ENCODE data around the gene SUPT3H. TPM values are rescaled to one million over a fixed set of nuclear protein-coding genes. Genes with fewer than 3 reads are reported as not detected.

Gene SUPT3H
- total RNA-seq = 10 to 100 TPM; 13.6 to 14.4 TPM

DNA sequence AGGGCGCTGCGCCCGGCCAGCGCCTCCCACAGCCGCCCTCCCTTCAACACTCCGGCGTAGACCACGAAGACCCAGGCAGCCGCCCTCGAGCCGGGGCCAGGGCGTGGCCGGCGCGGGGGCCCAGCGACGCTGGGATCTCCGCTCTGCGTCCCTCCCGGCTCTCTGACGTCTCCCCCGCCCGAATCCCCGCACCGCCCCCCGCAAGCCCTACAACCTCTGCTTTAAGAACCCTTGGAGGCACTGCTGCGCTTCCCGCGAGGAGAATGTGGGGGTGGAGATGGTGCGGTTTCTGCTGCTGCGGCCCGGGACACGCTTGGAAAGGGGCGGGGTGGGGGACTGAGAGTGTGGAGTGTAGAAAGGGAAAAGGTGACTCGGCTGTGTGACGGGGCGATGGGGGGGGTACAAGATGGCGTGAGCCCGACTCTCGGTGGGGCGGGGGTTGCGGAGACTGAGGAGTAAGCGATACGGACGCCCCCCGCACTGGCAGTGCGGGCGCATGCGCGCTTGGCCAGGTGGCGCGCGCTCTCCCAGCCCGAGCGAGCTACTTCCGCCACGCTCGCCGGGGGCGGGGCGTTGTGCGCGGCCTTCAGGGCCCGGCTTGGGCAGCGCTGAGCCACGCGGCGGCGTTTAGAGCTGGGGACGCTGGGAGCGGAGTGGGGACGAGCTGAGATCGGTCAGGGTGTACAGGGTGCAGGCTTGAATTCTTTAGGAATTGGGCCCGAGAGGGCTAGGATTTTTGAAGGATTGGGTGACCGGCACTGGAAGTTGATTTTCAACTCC is at the start of gene SUPT3H:
Gene SUPT3H (minus strand): TSS at position 381 of the 780 bp plus-strand sequence.
- Mint-ChIP-seq H3K4me1 (peaks cover 28% of the 10 kb centered on the region), H3K9me3 (no peaks in the 10 kb centered on the region), H3K27me3 (no peaks in the 10 kb centered on the region), H3K36me3 (peaks cover 15% of the 10 kb centered on the region), H3K27ac (peak within 1 kb of the TSS; percentile 99), H3K4me3 (peak within 1 kb of the TSS; percentile 99)
- peak; percentile 98 for DNase-seq

DNA sequence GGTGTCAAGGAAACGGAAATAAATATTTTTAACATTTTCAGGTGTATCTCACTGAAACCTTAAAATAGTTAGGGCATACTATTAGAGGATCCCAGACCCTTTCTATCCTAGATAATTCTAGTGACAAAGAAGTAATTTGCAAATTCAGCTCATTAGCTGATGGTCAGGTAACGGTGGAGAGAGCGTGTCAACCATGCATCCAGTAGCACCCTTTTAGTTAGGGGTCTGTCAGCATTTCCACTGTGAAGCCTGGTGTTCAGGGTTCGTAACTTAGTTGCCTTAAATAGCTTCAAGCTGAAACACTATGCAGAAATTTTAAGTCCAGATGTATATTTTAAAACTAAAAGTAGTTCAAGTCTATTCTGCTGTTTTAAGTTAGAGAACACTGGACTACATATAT is 48.5 kb upstream of the SUPT3H start:
- H3K27ac Mint-ChIP-seq = no peak overlapping the region
- no peaks in the 10 kb centered on the region for H3K27me3 Mint-ChIP-seq
- no peak overlapping the region for H3K4me3 Mint-ChIP-seq
- H3K36me3 Mint-ChIP-seq = peaks cover 6% of the 10 kb centered on the region
- H3K4me1 Mint-ChIP-seq = peaks cover 54% of the 10 kb centered on the region
- no peaks in the 10 kb centered on the region for H3K9me3 Mint-ChIP-seq
- no peak for DNase-seq

DNA sequence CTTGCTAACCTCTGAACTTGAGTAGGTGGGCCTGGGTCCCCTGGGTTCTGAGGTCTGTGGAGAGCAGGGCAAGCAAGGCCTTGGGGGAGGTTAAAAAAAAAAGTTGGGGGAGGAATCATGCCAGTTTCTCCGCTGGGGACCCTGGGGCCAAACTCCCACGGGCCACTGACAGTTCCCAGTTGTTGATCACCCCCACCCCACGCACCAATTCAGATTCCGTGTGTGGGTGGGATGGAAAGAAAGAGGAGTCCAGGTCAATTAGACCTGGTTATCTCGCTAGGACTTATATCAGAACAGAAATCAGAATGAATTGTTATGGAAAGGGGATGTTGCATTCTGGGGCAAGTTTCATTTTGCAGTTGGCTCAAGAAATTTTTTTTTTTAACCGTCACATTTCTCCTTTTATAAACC is 46.7 kb upstream of the SUPT3H start:
- Mint-ChIP-seq H3K36me3 (peaks cover 2% of the 10 kb centered on the region), H3K4me1 (peaks cover 52% of the 10 kb centered on the region), H3K27ac (no peak overlapping the region), H3K4me3 (peak overlapping the region; percentile 76), H3K9me3 (no peaks in the 10 kb centered on the region), H3K27me3 (peaks cover 3% of the 10 kb centered on the region)
- no peak for DNase-seq

DNA sequence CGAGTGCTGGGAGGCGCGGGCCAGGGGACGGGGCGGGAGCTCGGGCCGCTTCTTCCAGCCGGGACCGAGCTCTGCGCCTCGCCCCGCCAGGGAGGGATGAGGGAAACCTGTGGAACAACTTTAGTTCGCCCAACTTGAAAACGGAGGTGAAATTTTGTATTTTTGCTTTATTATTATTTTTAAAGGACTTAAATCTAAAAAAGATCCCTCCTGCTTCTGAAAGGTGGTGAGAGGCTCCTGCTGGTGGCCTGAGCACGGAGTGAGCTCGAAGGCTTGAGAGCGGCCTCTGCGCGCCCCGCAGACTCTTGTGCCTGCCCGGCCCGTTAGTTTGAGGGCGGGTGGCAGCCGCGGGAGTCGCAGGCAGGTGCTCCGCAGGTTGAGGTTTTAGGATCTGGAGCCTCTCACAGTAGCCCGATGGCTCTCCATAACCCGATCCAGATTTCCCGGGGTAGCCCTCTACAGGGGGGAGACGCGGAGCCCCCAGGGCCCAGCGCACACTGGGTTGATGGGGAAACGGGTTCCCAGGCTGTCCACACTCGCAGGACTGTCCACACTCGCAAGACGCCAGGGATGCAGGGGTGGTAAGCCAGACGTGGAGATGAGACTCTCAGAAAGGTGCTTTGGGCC is 46.2 kb upstream of the SUPT3H start:
- H3K4me1 Mint-ChIP-seq = peaks cover 52% of the 10 kb centered on the region
- H3K27ac Mint-ChIP-seq = no peak overlapping the region
- peak overlapping the region; percentile 76 for H3K4me3 Mint-ChIP-seq
- peaks cover 2% of the 10 kb centered on the region for H3K36me3 Mint-ChIP-seq
- peaks cover 3% of the 10 kb centered on the region for H3K27me3 Mint-ChIP-seq
- H3K9me3 Mint-ChIP-seq = no peaks in the 10 kb centered on the region
- DNase-seq = no peak

DNA sequence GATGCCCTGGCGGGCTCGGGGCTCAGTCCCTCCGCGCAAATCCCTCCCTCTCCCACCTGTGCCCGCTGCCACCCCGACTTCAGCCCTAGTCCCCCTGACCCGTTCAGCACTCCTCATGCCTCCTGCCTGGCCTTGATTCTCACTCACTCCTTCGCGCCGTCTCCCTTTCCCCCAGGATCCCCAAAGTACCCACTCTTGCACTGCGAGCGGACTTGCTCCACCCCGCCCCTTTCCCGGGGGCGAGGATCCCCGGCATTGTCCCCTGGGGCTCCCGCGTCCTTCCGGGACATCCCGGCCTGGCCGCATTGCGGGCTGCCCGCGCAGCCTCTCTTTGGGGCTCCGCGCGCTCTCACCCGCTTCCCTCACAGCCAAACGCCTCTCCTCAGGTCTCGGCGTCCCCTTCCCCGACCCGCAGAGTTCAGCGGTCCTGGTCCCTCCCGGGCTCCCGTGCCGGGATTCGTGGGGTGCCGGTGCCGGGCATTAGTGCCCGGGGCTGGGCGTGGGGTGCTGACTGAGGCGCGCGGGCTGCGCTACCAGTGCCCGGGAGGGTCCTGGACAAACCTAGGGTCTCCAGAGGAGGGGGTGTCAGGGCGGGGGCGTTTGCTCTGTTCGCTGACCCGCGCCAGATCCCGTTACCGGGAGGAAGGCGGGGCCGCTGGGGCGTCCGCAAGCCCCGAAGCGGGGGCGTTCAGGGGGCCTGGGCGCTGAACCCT is 45.5 kb upstream of the SUPT3H start:
- Mint-ChIP-seq H3K36me3 (peaks cover 2% of the 10 kb centered on the region), H3K27ac (peak overlapping the region; percentile 92), H3K4me1 (peaks cover 48% of the 10 kb centered on the region), H3K27me3 (peaks cover 3% of the 10 kb centered on the region), H3K9me3 (no peaks in the 10 kb centered on the region), H3K4me3 (peak overlapping the region; percentile 96)
- peak; percentile 50 for DNase-seq

DNA sequence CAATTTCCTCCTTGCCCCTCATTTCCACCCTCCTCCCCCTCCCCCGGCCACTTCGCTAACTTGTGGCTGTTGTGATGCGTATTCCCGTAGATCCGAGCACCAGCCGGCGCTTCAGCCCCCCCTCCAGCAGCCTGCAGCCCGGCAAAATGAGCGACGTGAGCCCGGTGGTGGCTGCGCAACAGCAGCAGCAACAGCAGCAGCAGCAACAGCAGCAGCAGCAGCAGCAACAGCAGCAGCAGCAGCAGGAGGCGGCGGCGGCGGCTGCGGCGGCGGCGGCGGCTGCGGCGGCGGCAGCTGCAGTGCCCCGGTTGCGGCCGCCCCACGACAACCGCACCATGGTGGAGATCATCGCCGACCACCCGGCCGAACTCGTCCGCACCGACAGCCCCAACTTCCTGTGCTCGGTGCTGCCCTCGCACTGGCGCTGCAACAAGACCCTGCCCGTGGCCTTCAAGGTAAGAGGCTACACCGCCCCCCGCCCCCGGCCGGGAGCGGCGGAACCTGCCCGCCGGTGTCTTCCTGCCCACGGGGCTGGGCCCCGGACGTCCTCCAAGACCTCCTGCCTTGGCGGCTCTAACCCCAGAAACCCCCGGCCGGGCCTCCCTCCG is 44.9 kb upstream of the SUPT3H start:
- Mint-ChIP-seq H3K36me3 (peaks cover 2% of the 10 kb centered on the region), H3K27ac (peak overlapping the region; percentile 92), H3K4me3 (peak overlapping the region; percentile 96), H3K27me3 (peaks cover 3% of the 10 kb centered on the region), H3K9me3 (no peaks in the 10 kb centered on the region), H3K4me1 (peaks cover 42% of the 10 kb centered on the region)
- DNase-seq = peak; percentile 62

DNA sequence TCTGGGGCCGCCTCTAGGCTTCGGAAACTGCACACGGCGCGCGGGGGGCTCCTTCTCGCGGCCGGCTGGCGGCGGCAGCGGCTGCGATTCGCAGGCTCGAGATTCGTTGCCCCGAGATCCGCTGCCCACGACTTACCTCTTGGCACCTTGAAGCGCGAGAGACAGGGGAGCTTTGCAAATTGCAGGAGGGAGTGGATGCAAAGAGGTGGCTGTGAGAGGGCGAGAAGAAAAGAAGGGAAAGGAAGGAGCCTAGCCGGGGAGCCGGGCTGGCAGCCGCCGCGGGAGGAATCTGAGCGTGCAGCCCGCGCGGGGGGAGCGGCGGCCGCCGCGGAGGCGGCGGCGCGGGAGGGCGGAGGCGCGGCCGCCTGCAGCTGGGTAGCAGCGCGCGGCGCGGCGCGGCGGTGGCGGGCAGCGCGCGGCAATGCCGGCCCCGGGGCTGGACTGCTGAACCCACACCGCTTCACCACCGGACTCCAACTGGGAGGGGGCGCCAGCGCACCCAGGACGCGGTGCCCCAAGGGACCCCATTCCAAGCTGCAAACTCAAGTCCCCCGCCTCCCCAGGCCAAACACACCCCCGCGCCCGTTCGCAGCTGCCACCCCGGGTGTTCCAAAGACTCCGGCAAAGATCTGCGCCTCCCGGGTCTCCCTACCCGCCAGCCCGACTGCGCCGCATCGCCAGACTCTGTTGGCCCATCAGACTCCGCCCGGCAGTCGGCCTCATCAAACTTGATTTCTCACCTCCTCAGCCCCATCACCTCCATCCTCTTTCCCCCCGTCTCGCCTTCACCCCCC is 44.2 kb upstream of the SUPT3H start:
- peaks cover 3% of the 10 kb centered on the region for H3K27me3 Mint-ChIP-seq
- peaks cover 41% of the 10 kb centered on the region for H3K4me1 Mint-ChIP-seq
- H3K36me3 Mint-ChIP-seq = peaks cover 2% of the 10 kb centered on the region
- peak; percentile 66 for DNase-seq
- peak overlapping the region; percentile 96 for H3K4me3 Mint-ChIP-seq
- no peaks in the 10 kb centered on the region for H3K9me3 Mint-ChIP-seq
- peak overlapping the region; percentile 92 for H3K27ac Mint-ChIP-seq

DNA sequence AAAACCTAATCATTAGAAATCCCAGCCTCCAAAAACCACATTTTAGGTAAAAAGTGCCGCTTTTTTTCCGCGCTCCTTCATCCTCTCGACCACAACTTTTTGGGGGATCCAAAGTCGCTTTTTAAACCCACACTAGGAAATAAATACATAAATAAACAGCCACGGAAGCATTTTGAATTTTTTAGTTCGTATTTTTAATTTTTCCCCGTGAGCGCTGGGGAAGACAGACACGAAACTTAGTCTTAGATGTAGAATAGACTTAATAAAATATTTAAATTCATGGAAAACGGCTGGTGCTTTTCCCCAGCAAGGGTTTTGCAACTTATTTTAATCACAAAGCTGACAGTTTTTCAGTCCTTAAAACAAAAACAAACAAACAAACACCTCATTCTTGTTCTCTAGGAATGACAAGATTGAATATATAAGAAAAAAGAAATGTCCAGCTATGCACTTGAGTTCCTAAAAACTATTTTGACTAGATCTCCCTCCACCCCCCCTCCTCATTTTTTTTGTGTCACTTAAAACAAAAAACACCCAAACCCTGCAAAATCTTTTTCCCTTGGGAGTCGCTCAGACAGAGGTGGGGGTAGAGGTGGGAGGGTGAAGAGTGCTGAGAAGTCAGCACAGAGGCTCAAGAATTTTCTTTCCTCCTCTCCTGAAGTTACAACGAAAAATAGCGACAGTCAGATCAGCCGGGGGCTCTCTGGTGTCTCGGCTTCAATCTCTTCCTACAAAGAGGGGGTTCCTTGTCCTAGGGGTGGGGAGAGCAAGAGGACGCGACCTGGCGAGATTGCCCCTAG is 43.4 kb upstream of the SUPT3H start:
- Mint-ChIP-seq H3K9me3 (no peaks in the 10 kb centered on the region), H3K36me3 (peaks cover 2% of the 10 kb centered on the region), H3K4me3 (peak overlapping the region; percentile 95), H3K27ac (peak overlapping the region; percentile 88), H3K27me3 (peaks cover 3% of the 10 kb centered on the region), H3K4me1 (peaks cover 48% of the 10 kb centered on the region)
- no peak for DNase-seq

DNA sequence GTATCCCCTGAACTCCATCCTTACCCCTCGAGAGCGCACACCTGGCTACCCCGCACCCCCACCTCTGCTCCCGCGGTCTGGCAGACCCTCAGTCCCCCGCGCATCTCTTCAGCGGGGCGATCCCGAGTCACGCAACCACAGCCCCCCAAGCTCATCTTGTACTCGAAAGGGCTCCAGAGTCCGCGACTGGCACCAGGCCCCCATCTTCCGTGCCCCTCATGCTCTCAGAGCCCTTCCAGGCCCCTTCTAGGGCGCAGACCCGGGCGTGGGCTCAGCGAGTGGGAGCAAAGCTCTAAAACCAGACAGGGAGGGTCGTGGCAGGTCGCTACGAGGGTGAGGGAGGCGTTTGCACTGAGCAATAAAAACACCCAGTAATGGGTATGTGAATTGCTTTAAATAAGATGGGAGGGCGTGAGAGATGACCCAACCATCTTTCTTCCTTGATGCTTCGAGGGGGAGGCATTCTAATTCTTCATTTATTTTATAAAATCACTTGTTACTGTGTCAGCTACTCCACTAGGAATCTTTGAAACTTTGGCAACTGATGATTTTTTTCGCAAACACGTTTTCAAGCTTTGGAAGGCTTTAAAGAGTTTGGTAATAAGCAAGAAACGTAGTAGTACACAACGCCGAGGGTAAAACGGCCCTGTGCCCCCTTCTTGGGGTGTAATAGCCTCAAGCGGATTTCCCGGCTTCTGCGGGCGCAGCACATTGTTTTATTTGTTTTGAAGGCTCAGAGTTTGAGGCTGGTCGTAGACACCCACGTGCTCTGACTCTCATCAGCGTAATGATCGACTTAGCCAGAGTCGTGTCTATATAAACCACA is 42.6 kb upstream of the SUPT3H start:
- H3K9me3 Mint-ChIP-seq = no peaks in the 10 kb centered on the region
- H3K27me3 Mint-ChIP-seq = peaks cover 3% of the 10 kb centered on the region
- H3K4me1 Mint-ChIP-seq = peaks cover 52% of the 10 kb centered on the region
- peak overlapping the region; percentile 95 for H3K4me3 Mint-ChIP-seq
- DNase-seq = peak; percentile 60
- H3K27ac Mint-ChIP-seq = peak overlapping the region; percentile 88
- peaks cover 2% of the 10 kb centered on the region for H3K36me3 Mint-ChIP-seq

DNA sequence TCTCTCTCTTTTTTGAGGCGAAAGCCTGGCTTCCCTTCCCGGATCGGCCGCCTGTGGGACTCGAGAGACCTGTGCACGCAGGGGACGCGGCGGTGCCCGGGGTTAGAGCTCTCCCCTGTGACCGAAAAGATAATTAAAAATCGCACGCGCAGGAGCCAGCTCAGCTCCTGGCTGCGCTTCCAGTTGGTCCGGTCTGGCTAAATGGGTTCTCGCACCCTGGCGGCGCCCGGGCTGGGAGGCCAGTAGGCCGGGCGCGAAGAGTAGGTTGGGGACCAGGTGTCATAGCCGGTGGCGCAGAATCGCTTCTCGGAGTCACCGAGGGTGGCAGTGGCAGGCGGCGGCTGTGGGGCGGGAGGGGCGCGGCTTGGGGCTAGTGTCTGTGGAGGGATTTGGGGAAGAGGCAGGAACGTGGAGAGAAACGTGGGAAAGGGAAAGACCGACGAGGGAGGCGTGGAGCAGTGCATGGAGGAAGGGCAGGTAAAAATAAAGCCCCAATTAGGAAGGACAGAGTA is 41.9 kb upstream of the SUPT3H start:
- H3K4me1 Mint-ChIP-seq = peaks cover 47% of the 10 kb centered on the region
- DNase-seq = peak; percentile 73
- peak overlapping the region; percentile 95 for H3K4me3 Mint-ChIP-seq
- H3K36me3 Mint-ChIP-seq = peaks cover 2% of the 10 kb centered on the region
- H3K27me3 Mint-ChIP-seq = peaks cover 3% of the 10 kb centered on the region
- peak overlapping the region; percentile 88 for H3K27ac Mint-ChIP-seq
- no peaks in the 10 kb centered on the region for H3K9me3 Mint-ChIP-seq

DNA sequence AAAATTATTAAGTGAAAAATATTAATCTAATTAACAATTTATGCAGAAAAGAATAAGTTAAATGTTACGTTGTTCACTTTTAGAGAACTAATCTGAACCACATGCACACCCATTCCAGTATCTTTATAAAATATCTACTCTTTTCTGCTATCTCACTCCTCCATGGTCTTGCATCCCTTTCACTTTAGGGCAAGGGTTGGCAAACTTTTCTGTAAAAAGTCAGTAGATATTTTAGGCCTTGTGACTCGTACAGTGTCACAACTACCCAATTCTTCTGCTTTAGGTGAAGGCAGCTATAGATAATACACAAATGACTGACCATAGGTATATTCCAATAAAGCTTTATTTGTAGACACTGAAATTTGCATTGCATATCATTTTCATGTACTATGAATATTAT is 39.7 kb upstream of the SUPT3H start:
- Mint-ChIP-seq H3K27me3 (peaks cover 3% of the 10 kb centered on the region), H3K4me3 (no peak overlapping the region), H3K36me3 (peaks cover 2% of the 10 kb centered on the region), H3K9me3 (no peaks in the 10 kb centered on the region), H3K4me1 (peaks cover 34% of the 10 kb centered on the region), H3K27ac (no peak overlapping the region)
- no peak for DNase-seq

DNA sequence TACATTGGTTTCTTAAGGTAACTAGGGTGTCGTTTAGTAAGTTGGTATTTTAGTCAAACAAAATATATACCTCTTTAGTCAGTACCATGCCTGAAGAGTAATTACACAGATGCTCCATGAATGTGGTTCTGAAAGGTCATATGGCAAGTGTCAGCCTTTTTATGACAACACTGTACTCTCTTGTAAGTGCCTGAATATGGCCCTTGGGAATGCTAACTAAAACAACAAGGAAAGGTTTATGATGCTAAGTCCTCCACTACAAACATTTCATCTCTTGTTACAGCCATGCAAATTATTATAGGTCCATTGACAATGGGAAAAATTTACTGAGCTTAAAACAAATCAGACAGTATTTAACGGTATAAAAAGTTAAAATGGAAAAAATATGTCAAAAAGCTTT is 39.0 kb upstream of the SUPT3H start:
- no peak overlapping the region for H3K27ac Mint-ChIP-seq
- no peaks in the 10 kb centered on the region for H3K9me3 Mint-ChIP-seq
- DNase-seq = no peak
- H3K4me1 Mint-ChIP-seq = peaks cover 34% of the 10 kb centered on the region
- H3K27me3 Mint-ChIP-seq = peaks cover 3% of the 10 kb centered on the region
- no peak overlapping the region for H3K4me3 Mint-ChIP-seq
- peaks cover 2% of the 10 kb centered on the region for H3K36me3 Mint-ChIP-seq

Data from activated naive CD8-positive, alpha-beta T cell treated with anti-CD3 and anti-CD28 coated beads for 36 hours (primary cell).